Adrenal gland (tissue), 5 donors: ENCODE measurements around the gene BMP6.

Source experiments
- POLR2A ChIP-seq, 2 donors: fragments of 450-650 bp; IDR thresholded peaks; one replicate each; pipeline ENCODE4 v1.6.1; 2017; ENCODE audit warnings: antibody characterized with exemption in 2 of 2, mild to moderate bottlenecking in 2 of 2, moderate library complexity in 1 of 2
- TF ChIP-seq, protein P1 (sequence below), 6 experiments: fragments of 450-650 bp in 4 of 6; fragments of 200-600 bp in 2 of 6; sonication (generic) in 1 of 6; IDR thresholded peaks; 1 replicate in 5 of 6; 2 replicates in 1 of 6; pipeline versions ENCODE4 v1.5.1 to v1.8.0; 2016 to 2021; ENCODE audit warnings: antibody characterized with exemption in 6 of 6, mild to moderate bottlenecking in 2 of 6, moderate library complexity in 1 of 6
- donor health status: DM: no; HTN: no; CAD: no.

DNA sequence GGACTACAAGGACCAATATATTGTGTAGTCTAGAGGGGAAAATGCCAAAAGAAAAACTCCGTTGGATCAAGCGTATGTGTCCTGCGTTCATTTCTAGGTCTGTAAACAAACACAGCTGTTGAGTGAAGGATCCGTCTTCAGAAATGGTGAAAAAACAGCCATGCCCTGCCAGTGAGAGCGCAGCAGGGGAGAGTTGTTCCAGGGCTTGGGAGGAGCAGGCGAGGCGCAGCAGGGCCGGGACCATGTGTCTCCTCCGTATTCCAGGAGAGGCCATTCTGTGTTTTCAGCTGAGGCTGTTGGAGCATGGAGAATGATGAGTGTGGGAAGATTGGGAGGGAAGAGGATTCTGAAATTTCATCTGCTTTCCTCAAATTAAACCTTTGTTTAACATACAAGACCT is 38.0 kb downstream of the BMP6 start:
- TF ChIP-seq, protein P1, sequence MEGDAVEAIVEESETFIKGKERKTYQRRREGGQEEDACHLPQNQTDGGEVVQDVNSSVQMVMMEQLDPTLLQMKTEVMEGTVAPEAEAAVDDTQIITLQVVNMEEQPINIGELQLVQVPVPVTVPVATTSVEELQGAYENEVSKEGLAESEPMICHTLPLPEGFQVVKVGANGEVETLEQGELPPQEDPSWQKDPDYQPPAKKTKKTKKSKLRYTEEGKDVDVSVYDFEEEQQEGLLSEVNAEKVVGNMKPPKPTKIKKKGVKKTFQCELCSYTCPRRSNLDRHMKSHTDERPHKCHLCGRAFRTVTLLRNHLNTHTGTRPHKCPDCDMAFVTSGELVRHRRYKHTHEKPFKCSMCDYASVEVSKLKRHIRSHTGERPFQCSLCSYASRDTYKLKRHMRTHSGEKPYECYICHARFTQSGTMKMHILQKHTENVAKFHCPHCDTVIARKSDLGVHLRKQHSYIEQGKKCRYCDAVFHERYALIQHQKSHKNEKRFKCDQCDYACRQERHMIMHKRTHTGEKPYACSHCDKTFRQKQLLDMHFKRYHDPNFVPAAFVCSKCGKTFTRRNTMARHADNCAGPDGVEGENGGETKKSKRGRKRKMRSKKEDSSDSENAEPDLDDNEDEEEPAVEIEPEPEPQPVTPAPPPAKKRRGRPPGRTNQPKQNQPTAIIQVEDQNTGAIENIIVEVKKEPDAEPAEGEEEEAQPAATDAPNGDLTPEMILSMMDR (IDR thresholded peaks at IDR 0.05), result no peak
- no peak for TF ChIP-seq POLR2A (IDR thresholded peaks at IDR 0.05)
